Smooth muscle cell (in vitro differentiated cells): ENCODE measurements around the gene ISL2. TPM values are rescaled to one million over a fixed set of nuclear protein-coding genes. Genes with fewer than 3 reads are reported as not detected.

Source experiments
- DNase-seq: peaks from one replicate; lab custom pipeline; 2025; ENCODE audit not compliant: unreplicated experiment; lab: John Stamatoyannopoulos, UW
- H2AFZ ChIP-seq: fragments of 200-600 bp; sonication (generic); 2 replicates; pipeline ENCODE4 v1.6.0; 2016; ENCODE audit warnings: antibody characterized with exemption, low read depth, mild to moderate bottlenecking
- H3F3A ChIP-seq: fragments of 200-600 bp; sonication (generic); 2 replicates; pipeline ENCODE4 v1.6.0; 2017; ENCODE audit warnings: antibody characterized with exemption, low read depth
- H3K27ac ChIP-seq: fragments of 200-600 bp; sonication (generic); 2 replicates; pipeline ENCODE4 v1.5.1; 2016; ENCODE audit warnings: low read depth, mild to moderate bottlenecking
- H3K27me3 ChIP-seq: fragments of 200-600 bp; sonication (generic); 2 replicates; pipeline ENCODE4 v1.6.1; 2016; ENCODE audit warnings: low read depth, mild to moderate bottlenecking
- H3K36me3 ChIP-seq: fragments of 200-600 bp; sonication (generic); 2 replicates; pipeline ENCODE4 v1.5.1; 2016; ENCODE audit warnings: low read depth
- H3K4me1 ChIP-seq: fragments of 200-600 bp; sonication (generic); 2 replicates; pipeline ENCODE4 v1.5.1; 2016; ENCODE audit warnings: low read depth
- H3K4me2 ChIP-seq: fragments of 200-600 bp; sonication (generic); 2 replicates; pipeline ENCODE4 v1.6.0; 2016; ENCODE audit warnings: mild to moderate bottlenecking
- H3K4me3 ChIP-seq: fragments of 200-600 bp; sonication (generic); 2 replicates; pipeline ENCODE4 v1.5.1; 2016; ENCODE audit warnings: mild to moderate bottlenecking
- H3K79me2 ChIP-seq: fragments of 200-600 bp; sonication (generic); 2 replicates; pipeline ENCODE4 v1.6.0; 2016; ENCODE audit warnings: low read depth, mild to moderate bottlenecking
- H3K9ac ChIP-seq: fragments of 200-600 bp; sonication (generic); 2 replicates; pipeline ENCODE4 v1.6.0; 2016; ENCODE audit warnings: low read depth
- H3K9me3 ChIP-seq: fragments of 200-600 bp; sonication (generic); replicated peaks from 2 replicates; pipeline ENCODE4 v1.5.1; 2016; ENCODE audit warnings: low read depth
- H4K20me1 ChIP-seq: fragments of 200-600 bp; sonication (generic); 2 replicates; pipeline ENCODE4 v1.6.0; 2016; ENCODE audit warnings: low read depth
- WGBS: methylation state at CpG from one replicate; pipeline ENCODE4 v1.1.7; 2016; ENCODE audit warnings: low lambda C conversion rate; 5-methylcytosine and 5-hydroxymethylcytosine counted together
- polyA plus RNA-seq: library from polyadenylated mRNA; unstranded; fragments of >200 nt; fragmentation: Nextera tagmentation; extraction: Ambion mirVana; gene quantifications from 2 replicates; pipeline ENCODE4 v1.2.1, GENCODE V29; 2016
- total RNA-seq: library from RNA; depleted of rRNA; stranded (reverse); fragments of >200 nt; gene quantifications from 2 replicates; pipeline ENCODE4 v1.2.3, GENCODE V29; 2014
- TF ChIP-seq, protein P1 (sequence below): fragments of 200-600 bp; sonication (generic); IDR thresholded peaks from 2 replicates; pipeline ENCODE4 v1.5.1; 2017; ENCODE audit warnings: borderline replicate concordance, mild to moderate bottlenecking, antibody characterized with exemption; ENCODE audit not compliant: insufficient read depth, poor library complexity, severe bottlenecking

ISL2 gene
- total and polyA plus RNA-seq, 2 experiments from 2014 or later = 0.22 TPM; not detected in 1

- TF ChIP-seq, protein P1, sequence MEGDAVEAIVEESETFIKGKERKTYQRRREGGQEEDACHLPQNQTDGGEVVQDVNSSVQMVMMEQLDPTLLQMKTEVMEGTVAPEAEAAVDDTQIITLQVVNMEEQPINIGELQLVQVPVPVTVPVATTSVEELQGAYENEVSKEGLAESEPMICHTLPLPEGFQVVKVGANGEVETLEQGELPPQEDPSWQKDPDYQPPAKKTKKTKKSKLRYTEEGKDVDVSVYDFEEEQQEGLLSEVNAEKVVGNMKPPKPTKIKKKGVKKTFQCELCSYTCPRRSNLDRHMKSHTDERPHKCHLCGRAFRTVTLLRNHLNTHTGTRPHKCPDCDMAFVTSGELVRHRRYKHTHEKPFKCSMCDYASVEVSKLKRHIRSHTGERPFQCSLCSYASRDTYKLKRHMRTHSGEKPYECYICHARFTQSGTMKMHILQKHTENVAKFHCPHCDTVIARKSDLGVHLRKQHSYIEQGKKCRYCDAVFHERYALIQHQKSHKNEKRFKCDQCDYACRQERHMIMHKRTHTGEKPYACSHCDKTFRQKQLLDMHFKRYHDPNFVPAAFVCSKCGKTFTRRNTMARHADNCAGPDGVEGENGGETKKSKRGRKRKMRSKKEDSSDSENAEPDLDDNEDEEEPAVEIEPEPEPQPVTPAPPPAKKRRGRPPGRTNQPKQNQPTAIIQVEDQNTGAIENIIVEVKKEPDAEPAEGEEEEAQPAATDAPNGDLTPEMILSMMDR = no peak
- Histone ChIP-seq H4K20me1 (no peaks in the 10 kb centered on the region), H2AFZ (no peak overlapping the region), H3K9me3 (no peaks in the 10 kb centered on the region), H3K27ac (no peak overlapping the region), H3K4me2 (no peak overlapping the region), H3K27me3 (peaks cover 5% of the 10 kb centered on the region), H3K36me3 (no peaks in the 10 kb centered on the region), H3K4me1 (no peaks in the 10 kb centered on the region), H3F3A (no peaks in the 10 kb centered on the region), H3K4me3 (no peak overlapping the region), H3K79me2 (no peaks in the 10 kb centered on the region), H3K9ac (no peak overlapping the region)
- WGBS = 93% methylated on average over 2 of the region's 2 CpGs
- no peak for DNase-seq
These were observed 26.7 kb downstream of the ISL2 start for GRCh38 chr15:76363251-76363650.

DNA sequence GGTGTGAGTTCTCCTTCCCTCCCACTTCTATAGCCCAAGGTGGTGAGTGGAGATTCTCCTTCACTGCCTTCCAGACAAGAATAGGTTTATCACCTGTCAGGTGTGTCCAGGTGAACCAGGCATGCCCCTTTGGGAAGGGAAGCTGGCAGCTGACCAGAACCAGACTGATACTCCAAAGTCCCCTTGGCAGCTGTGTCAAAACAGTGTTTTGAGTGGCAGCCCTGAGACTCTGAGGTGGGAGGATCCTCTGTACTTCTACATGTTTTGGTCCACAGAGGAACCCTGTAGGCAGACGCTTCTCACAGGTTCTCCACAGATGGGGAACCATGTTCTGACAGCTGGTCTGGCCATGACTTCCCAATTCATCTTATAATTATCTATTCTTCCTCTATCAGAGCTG is 30.1 kb downstream of the ISL2 start:
- no peak overlapping the region for H3K27ac ChIP-seq
- H3K9me3 ChIP-seq = no peaks in the 10 kb centered on the region
- H3F3A ChIP-seq = no peaks in the 10 kb centered on the region
- TF ChIP-seq, protein P1 = no peak
- H3K36me3 ChIP-seq = no peaks in the 10 kb centered on the region
- no peak overlapping the region for H2AFZ ChIP-seq
- peaks cover 5% of the 10 kb centered on the region for H3K27me3 ChIP-seq
- WGBS = 95% methylated on average over 1 of the region's 1 CpG
- H3K4me2 ChIP-seq = no peak overlapping the region
- DNase-seq = no peak
- no peak overlapping the region for H3K9ac ChIP-seq
- no peaks in the 10 kb centered on the region for H4K20me1 ChIP-seq
- H3K4me1 ChIP-seq = no peaks in the 10 kb centered on the region
- H3K4me3 ChIP-seq = no peak overlapping the region
- no peaks in the 10 kb centered on the region for H3K79me2 ChIP-seq

- no peak overlapping the region for H3K9ac ChIP-seq
- 71% methylated on average over 11 of the region's 11 CpGs for WGBS
- no peaks in the 10 kb centered on the region for H3K36me3 ChIP-seq
- TF ChIP-seq, protein P1 = no peak
- no peaks in the 10 kb centered on the region for H3K79me2 ChIP-seq
- no peak overlapping the region for H2AFZ ChIP-seq
- DNase-seq = no peak
- no peaks in the 10 kb centered on the region for H3F3A ChIP-seq
- no peaks in the 10 kb centered on the region for H3K9me3 ChIP-seq
- H3K27me3 ChIP-seq = peaks cover 5% of the 10 kb centered on the region
- H4K20me1 ChIP-seq = no peaks in the 10 kb centered on the region
- no peak overlapping the region for H3K4me2 ChIP-seq
- no peaks in the 10 kb centered on the region for H3K4me1 ChIP-seq
- H3K4me3 ChIP-seq = no peak overlapping the region
- no peak overlapping the region for H3K27ac ChIP-seq
These were observed 31.6 kb downstream of the ISL2 start for GRCh38 chr15:76368122-76368621.

- H3K27ac ChIP-seq = no peak overlapping the region
- no peaks in the 10 kb centered on the region for H3K27me3 ChIP-seq
- DNase-seq = no peak
- no peak overlapping the region for H3K4me2 ChIP-seq
- no peak overlapping the region for H3K9ac ChIP-seq
- H3K79me2 ChIP-seq = no peaks in the 10 kb centered on the region
- H3K4me3 ChIP-seq = no peak overlapping the region
- H2AFZ ChIP-seq = no peak overlapping the region
- H3K4me1 ChIP-seq = no peaks in the 10 kb centered on the region
- H4K20me1 ChIP-seq = no peaks in the 10 kb centered on the region
- no peaks in the 10 kb centered on the region for H3K9me3 ChIP-seq
- H3F3A ChIP-seq = no peaks in the 10 kb centered on the region
- TF ChIP-seq, protein P1 = no peak
- 73% methylated on average over 3 of the region's 3 CpGs for WGBS
- H3K36me3 ChIP-seq = no peaks in the 10 kb centered on the region
These were observed 39.5 kb downstream of the ISL2 start for GRCh38 chr15:76376029-76376428.
